Cardiac fibroblast (primary cell): ENCODE results near the gene SMYD3.

ENCODE experiments used
- DNase-seq, 2 donors: peaks; one replicate each; pipeline versions ENCODE4 v3.0.0 to v3.0.0-alpha.2; 2010; ENCODE audit warnings: low read depth in 2 of 2
- H3K4me3 ChIP-seq, 2 donors: replicated peaks in 1 of 2; 1 replicate in 1 of 2; 2 replicates in 1 of 2; pipeline ENCODE4 v1.5.1; 2011; ENCODE audit warnings: low read depth in 2 of 2, low read length in 2 of 2, mild to moderate bottlenecking in 2 of 2, moderate library complexity in 1 of 2
- TF ChIP-seq, protein P1 (sequence below): IDR thresholded peaks from one replicate; pipeline ENCODE4 v1.5.1; 2011; ENCODE audit warnings: low read depth, mild to moderate bottlenecking, low read length, inconsistent platforms

Gene SMYD3

DNA sequence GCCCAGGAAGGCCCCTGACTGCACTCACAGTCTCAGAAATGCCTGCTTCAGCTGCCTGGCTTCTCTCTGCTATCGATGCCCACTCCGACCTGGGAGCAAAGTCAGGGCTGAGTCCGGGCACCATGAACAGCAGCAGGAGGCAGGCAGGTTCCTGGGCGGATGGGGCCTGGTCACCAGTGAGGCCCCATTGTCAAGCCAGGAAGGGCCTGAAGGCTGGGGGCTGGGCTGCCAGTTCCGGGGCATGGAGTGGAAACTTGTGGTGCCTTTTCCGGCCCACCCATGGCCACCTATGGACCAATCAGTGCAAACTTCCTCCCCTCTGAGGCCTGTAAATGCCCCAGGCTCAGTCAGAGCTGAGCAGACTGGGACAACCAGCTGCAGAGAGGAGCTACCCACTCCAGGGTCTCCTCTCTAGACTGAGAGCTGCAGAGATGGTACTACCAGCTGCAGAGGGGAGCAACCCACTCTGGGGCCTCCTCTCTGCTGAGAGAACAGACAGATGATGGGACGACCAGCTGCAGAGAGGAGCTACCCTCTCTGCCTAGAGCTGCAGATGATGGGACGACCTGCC lies 286.5 kb downstream of the SMYD3 start:
- TF ChIP-seq, protein P1, sequence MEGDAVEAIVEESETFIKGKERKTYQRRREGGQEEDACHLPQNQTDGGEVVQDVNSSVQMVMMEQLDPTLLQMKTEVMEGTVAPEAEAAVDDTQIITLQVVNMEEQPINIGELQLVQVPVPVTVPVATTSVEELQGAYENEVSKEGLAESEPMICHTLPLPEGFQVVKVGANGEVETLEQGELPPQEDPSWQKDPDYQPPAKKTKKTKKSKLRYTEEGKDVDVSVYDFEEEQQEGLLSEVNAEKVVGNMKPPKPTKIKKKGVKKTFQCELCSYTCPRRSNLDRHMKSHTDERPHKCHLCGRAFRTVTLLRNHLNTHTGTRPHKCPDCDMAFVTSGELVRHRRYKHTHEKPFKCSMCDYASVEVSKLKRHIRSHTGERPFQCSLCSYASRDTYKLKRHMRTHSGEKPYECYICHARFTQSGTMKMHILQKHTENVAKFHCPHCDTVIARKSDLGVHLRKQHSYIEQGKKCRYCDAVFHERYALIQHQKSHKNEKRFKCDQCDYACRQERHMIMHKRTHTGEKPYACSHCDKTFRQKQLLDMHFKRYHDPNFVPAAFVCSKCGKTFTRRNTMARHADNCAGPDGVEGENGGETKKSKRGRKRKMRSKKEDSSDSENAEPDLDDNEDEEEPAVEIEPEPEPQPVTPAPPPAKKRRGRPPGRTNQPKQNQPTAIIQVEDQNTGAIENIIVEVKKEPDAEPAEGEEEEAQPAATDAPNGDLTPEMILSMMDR: no peak
- no peak overlapping the region for H3K4me3 ChIP-seq
- no peak for DNase-seq

DNA sequence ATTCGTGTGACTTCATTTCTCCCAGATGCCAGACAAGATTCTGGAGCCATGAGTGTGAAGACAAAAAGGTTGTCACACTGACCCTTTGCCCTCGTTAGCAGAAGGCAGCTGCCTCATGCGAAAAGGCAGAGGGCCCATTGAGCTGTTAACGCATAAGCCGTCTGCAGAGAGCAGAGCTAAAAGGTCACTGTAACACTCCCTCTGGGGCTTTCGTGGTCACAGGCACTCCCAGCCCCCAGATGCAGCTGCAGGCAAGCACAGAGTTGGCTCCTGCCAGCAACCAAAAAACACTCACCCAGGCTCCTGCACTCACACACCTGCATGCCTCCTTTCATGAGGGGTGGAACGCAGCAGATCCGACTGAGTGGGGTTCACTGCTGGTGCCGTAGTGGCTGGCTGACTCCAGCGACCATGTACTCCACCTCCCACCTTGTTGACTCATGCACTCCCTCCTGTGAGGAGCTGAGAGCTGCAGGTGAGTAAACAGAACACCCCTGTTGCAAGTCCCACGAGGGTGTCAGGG lies 287.5 kb downstream of the SMYD3 start:
- peak in 1 of 2 donors; percentile 22 for DNase-seq
- H3K4me3 ChIP-seq: no peak overlapping the region
- TF ChIP-seq, protein P1: no peak

DNA sequence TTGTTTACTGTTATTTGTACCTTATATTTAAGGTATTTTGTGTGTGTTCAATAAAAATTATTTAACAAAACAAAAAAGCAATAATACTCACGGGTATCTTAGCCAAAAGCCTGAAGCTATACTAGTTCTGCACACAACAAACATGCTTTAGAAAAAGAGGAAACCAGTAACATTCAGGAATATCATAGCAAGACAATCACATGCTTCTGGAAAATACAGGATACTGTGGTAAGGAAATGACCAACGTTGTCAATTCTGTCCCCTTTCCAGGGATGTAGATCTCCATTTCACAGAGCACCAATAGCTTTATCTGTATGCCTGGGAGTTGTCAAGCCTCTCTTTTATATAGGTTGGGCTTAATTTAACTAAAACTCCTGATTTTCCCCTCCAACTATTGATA lies 288.4 kb downstream of the SMYD3 start:
- DNase-seq: no peak
- no peak overlapping the region for H3K4me3 ChIP-seq
- TF ChIP-seq, protein P1: no peak

DNA sequence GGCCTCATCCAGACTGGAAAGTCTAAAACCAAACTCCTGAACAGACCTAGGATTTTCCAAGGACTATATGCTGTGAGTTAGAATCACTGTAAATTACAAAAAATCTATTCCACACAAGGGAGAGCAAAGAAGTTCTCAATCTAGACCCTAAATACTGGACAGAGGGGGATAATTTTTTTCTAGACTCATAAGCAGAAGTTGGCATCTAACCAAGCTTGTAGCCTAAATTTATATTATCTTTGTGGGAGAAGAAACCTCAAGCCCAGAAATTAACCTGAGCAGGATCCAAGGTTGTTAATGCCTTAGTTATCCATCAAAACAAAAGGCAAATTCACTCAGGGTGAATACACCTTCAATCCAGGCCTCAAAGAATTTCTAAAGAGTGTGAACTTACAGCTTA lies 290.2 kb downstream of the SMYD3 start:
- no peak for DNase-seq
- H3K4me3 ChIP-seq: no peak overlapping the region
- TF ChIP-seq, protein P1: no peak

DNA sequence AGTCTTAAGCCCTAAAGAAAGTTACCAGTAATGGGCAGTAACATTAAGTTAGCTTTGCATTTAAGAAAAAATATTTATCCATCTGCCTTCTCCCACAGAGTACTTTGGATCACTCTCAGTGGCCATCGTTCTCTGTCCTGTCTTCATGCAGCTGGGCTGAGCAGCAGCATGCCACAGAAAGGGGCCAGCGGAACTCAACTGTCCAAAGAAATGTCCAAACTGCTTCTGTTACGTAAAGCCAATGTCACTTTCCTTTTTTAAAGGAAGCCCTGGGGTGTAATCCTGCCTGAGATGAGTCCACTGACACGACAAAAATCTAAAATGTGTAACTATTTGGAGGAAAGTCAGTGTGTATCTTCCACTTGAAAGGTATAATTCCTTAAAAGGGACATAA lies 291.6 kb downstream of the SMYD3 start:
- DNase-seq: no peak
- no peak overlapping the region for H3K4me3 ChIP-seq
- TF ChIP-seq, protein P1: no peak

DNA sequence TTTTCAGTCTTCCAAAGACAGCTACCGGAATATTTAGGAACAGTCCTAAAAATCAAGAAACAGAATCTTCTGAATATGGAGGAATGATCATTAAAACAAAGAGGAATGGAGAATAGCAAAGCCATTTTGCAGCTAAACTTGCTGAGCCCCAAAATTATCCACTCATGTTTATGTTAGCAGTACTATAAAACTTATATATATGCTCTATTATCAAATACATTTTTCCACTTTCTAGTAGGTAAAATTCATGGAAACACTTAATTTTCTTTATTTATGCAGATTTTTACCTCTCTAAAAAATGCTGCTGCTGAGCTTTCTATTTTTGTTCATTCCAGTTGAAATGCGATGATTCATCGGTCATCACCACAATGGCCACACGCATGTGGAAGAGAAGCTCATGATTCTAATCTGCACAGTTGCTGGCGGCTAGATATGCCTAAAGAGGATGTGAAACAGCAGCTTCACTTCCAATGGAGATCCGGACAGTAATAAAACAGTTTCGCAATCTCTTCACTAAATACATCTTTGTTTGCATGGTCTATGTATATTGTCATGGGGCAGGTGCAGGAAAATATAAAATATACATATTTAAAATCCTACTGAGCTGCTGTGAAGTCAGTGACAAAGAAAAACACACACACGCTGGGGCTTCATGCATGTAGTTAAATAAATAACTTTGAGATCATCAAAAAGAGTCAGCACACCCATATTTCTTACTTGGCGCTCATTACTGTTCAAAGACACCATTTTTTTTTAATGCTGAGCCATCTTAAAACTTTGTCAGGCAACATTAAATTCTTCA lies 292.2 kb downstream of the SMYD3 start:
- H3K4me3 ChIP-seq: no peak overlapping the region
- TF ChIP-seq, protein P1: no peak
- peak; percentile 88 to 94 for DNase-seq
